ELF-1 (cell line): ENCODE measurements around the gene CNN2.
A peak's percentile ranks its signal among the peaks of the same experiment; 100 is the strongest.
"Not testable (repeated sequence)": the region's sequence is repeated elsewhere in the genome, so short reads cannot be mapped to it uniquely, and the experiment has no call there.

Experiments used
- DNase-seq: peaks from one replicate; pipeline ENCODE4 v3.0.0-alpha.2; 2016; ENCODE audit warnings: low read depth, low spot score

CNN2 gene

GRCh38 chr19:1010586-1011510 is 15.6 kb upstream of the CNN2 start:
- no peak for DNase-seq

DNA sequence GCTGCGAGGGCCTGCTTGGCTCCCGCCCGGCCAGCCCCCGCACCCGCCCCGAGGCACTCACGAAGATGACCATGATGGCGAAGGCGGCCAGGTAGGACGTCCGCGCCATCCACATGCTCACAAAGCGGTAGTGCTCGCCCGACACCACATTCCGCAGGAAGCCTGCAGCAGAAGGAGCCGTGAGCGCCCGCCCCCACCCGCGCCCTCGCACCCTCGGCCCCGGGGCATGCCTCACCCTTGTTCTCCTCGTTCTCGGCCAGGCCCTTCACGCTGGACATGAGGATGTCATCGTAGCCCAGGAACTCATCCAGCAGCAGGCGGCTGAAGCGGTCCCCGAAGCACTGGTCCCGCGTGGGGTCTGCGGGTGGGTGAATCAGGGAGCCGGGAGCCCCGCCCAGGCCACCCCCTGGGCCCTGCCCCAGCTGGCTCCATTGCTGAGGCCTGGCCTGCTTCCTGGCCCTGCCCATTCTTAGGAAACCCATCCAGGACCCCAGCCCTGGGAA is 14.5 kb upstream of the CNN2 start:
- DNase-seq, result no peak

DNA sequence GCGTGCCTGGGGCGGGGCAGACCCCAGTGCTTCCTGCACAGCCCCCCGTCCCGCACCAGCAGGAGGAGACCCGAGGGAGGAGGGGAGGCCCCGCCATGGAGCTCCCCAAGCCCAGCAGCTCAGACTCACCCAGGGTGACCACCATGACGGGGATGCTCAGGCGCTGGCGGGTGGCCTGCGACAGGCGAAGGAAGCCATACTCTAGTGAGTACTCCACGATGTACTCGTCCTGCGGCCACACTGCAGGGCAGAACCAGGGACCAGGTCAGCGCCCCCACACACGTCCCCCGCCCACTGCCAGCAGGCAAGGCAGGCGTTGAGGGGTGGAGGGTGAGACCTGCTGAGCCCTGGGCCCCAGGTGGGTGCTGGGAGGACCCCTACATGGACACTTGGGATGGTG is 14.1 kb upstream of the CNN2 start:
- no peak for DNase-seq

GRCh38 chr19:1013218-1013617 is 13.2 kb upstream of the CNN2 start:
- DNase-seq, result no peak

GRCh38 chr19:1014161-1015060 is 12.0 kb upstream of the CNN2 start:
- no peak for DNase-seq

- no peak for DNase-seq
Observed at GRCh38 chr19:1015061-1015781, 11.2 kb upstream of the CNN2 start.

DNA sequence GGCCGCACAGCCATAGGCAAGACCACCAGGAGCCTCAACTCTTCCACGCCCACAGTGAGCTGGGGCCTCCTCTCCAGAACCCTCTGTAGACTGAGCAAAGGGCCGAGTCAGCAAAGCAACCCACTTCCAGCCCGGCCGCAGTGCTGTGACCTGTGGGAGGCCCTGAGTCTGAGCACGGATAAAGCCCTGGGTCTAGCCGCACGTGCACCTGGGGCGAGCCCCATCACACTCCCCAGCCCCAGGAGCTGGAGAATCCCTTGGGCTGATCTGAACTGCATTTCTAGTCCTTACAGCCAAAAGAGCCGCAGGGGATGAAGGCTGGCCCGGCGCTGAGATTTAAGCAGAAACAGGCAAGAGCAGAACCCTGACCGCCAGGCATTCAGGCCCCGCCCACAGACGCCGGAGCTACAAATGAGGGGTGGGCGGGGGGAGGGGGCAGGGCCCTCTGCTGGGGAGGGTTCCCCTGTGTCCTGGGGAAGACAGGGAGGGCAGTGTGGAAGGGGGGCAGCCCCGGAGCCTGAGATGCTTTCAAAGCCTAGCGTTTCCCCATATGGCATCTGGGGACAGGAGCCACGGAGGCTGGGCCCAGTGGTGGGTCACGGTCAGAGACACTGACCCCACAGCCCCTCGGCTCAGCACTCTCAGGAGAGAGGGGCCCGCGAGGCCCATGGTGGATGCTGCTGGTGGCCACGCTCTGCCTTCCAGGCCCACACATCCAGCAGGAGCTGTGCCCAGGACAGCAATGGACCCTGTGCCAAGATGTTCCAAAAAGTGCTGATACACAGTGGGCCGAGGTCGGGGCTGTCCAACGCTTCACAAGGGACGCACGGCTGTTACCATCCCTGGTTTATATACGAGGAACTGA is 10.4 kb upstream of the CNN2 start:
- peak; percentile 81 for DNase-seq

GRCh38 chr19:1016647-1017114 is 9.7 kb upstream of the CNN2 start:
- DNase-seq, result no peak

DNA sequence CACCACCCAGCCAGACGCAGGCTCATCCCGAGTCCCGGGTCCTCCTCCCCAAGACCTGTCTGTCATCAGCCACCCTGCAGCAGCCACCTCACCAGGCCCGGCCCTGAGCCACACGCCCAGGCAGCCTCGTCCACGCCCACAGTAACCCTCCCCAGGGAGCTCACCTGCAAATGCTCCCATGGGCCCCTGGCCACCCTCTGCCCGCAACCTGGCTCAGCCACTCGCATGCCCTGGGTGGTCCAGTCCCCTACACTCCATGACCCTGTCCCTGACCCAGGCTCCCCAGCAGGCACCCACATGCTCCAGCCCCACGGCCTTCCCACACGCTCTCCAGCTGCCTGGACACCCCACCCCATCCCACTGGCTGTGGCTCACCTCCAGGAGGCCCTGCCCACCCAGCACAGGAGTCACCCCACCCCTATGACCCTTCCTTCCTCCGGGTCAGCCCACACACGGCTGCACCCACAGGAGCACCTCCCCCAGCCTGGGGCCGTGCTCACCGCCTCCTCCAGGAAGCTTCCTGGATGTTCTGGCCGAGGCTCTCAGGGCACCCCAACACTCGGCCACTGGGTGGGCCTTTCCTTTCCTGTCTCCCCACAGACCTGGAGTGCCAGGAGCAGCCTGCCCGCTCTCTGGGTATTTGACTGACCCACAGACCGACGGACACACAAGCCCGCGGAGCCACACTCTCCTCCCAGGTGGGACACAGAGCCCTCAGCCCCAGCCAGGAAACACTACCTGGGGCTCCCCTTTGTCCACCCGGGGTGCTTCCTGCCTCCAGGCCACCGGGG is 9.1 kb upstream of the CNN2 start:
- no peak for DNase-seq

DNA sequence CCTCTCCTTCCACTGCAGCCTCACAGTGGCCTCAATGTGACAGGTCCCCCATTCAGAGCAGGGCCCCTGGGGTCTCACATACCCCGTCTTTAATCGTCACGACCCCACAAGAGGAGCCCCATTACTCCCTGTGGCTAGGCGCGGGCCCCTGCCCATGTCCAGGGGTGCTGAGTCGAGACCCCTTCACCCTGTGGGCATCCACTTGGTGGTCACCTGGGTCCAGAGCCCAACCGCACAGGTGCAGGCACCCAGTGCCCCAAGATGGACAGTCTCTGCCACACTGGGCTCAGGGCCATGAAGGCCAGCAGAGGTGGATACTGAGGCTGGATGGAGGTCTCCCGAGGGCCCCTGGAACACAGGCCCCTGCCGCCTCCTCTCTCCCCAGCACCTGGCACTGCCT is 8.5 kb upstream of the CNN2 start:
- no peak for DNase-seq

DNA sequence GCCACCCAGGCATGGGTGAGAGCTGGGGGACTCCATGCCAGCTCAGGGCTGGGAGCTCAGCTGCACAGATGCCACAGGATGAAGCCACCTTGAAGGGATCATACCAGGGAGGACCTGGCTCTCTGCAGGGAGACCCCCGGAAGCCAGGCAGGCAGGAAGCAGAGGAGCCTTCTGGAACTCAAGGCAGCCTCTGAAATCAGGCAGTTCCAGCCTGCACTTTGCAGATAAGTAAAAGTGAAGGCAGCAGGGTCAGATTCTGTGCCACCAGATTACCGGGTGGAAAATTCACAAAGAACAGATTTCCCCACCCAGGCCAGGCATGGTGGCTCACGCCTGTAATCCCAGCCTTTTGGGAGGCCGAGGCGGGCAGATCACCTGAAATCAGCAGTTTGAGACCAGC is 8.0 kb upstream of the CNN2 start:
- no peak for DNase-seq

GRCh38 chr19:1018932-1019615 is 7.3 kb upstream of the CNN2 start:
- no peak for DNase-seq

- DNase-seq, result no peak
Observed at GRCh38 chr19:1019616-1019961, 6.8 kb upstream of the CNN2 start.

DNA sequence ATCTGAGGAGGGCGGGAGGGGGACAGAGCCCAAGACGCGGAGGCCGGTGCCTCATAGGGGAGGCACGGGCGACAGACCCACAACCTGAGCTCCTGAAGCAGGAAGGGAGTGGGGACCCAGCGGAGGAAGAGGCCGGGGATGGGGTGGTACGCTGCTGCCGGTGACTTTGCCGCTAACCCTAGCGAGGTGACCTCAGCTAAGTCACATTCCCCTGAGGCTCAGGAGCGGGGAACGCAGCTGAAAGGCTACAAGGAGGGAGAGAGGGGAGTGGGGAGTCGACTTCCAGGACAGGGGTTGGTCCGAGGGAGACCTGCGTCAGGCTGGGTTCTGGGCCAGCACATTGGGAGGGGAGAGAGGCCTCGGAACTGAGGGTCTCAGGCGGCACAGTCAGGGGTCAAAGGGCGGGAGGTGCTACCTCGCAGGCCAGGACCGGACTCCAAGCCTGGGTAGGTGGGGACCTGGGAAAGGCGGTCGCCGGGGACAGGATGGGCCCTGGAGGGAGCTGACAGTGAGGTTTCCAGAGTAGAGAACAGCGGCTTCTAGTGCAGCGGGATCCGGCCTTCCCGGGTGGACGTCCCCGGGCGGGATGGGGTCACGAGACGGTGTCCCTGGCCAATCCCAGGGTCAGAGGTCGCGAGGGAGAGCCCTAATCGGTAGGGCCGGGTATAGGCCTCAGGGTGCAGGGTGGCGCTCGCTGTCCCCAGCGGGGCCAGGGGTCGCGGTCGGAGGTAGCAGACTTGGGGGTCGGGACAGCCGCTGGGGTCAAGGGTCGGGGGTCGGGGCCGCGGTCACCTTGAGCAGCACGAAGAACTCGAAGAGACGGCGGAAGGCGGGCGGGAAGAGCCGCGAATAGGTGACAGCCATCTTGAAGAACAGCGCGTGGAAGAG is 6.2 kb upstream of the CNN2 start:
- no peak for DNase-seq

GRCh38 chr19:1020868-1021425 is 5.5 kb upstream of the CNN2 start, which contains the start of gene TMEM259:
Gene TMEM259 (minus strand): TSS chr19:1021123. CDS start chr19:1020996, 127 bp downstream.
- peak; percentile 98 for DNase-seq

GRCh38 chr19:1023883-1024188 is 2.6 kb upstream of the CNN2 start:
- not testable (repeated sequence) for DNase-seq

GRCh38 chr19:1025080-1025479 is 1.3 kb upstream of the CNN2 start:
- not testable (repeated sequence) for DNase-seq
